H1 (cell line): ENCODE data around the gene EFR3B. TPM values are rescaled to one million over a fixed set of nuclear protein-coding genes. Genes with fewer than 3 reads are reported as not detected.

Experiments used
- CTCF ChIA-PET: fragments of 300-600 bp; sonication (Branson Sonifier 250); formaldehyde crosslinking; loops from one replicate; lab custom pipeline; 2021; ENCODE audit not compliant: partially characterized antibody; lab: Charles Lee
- POLR2A ChIA-PET: fragments of 300-600 bp; sonication (Branson Sonifier 250); formaldehyde crosslinking; loops from one replicate; lab custom pipeline; 2021; ENCODE audit warnings: inconsistent platforms; ENCODE audit not compliant: partially characterized antibody; lab: Charles Lee
- DNase-seq, 2 experiments: peaks; one replicate each; pipeline versions ENCODE4 v3.0.0 to v3.0.0-alpha.2; 2010 to 2022; ENCODE audit warnings: low spot score in 2 of 2, low read depth in 1 of 2, mixed read lengths in 1 of 2
- FAIRE-seq: peaks from 2 replicates; lab custom pipeline; 2011; peaks lifted over from hg19 to GRCh38; lab: Jason Lieb, UNC
- H2AFZ ChIP-seq: 2 replicates; pipeline ENCODE4 v1.8.1; 2012; ENCODE audit warnings: low read length, inconsistent platforms
- H2AK5ac ChIP-seq: 2 replicates; pipeline ENCODE4 v1.6.1; 2013; ENCODE audit warnings: low read depth, low read length
- H2BK120ac ChIP-seq: replicated peaks from 2 replicates; pipeline ENCODE3; 2013; ENCODE audit warnings: low read depth, low read length, inconsistent platforms
- H2BK12ac ChIP-seq: 2 replicates; pipeline ENCODE4 v1.6.1; 2013; ENCODE audit warnings: low read depth, low read length
- H2BK15ac ChIP-seq: 2 replicates; pipeline ENCODE4 v1.6.1; 2013; ENCODE audit warnings: low read length
- H2BK20ac ChIP-seq: 2 replicates; pipeline ENCODE4 v1.6.1; 2013; ENCODE audit warnings: low read length
- H2BK5ac ChIP-seq: 2 replicates; pipeline ENCODE4 v1.6.1; 2013; ENCODE audit warnings: low read depth, low read length
- H3K14ac ChIP-seq: 2 replicates; pipeline ENCODE4 v1.6.1; 2013; ENCODE audit warnings: inconsistent platforms; ENCODE audit not compliant: insufficient read length
- H3K18ac ChIP-seq: 2 replicates; pipeline ENCODE4 v1.6.1; 2013; ENCODE audit warnings: low read length; ENCODE audit errors: extremely low read depth
- H3K23ac ChIP-seq: 2 replicates; pipeline ENCODE4 v1.6.1; 2013; ENCODE audit warnings: inconsistent platforms; ENCODE audit not compliant: insufficient read length
- H3K23me2 ChIP-seq: 2 replicates; pipeline ENCODE4 v1.6.1; 2013; ENCODE audit warnings: low read depth, low read length
- H3K27ac ChIP-seq: 2 replicates; pipeline ENCODE4 v1.6.1; 2011; ENCODE audit warnings: low read depth, low read length, inconsistent platforms
- H3K27me3 ChIP-seq, 4 experiments: replicated peaks in 1 of 4; 1 replicate in 1 of 4; 2 replicates in 3 of 4; pipeline versions ENCODE4 v1.6.1 to v1.8.1; 2011 to 2013; ENCODE audit warnings: low read length in 3 of 4, mild to moderate bottlenecking in 3 of 4, inconsistent platforms in 2 of 4, mixed read lengths in 2 of 4, moderate library complexity in 1 of 4; ENCODE audit not compliant: control insufficient read depth in 3 of 4, insufficient read depth in 3 of 4; ENCODE audit errors: extremely low read depth in 1 of 4
- H3K36me3 ChIP-seq, 4 experiments: 2 replicates each; pipeline versions ENCODE4 v1.6.1 to v1.8.1; 2011 to 2013; ENCODE audit warnings: mild to moderate bottlenecking in 4 of 4, low read length in 3 of 4, moderate library complexity in 2 of 4, control low read depth in 1 of 4, inconsistent platforms in 1 of 4; ENCODE audit not compliant: insufficient read depth in 4 of 4, control insufficient read depth in 2 of 4
- H3K4ac ChIP-seq: replicated peaks from 2 replicates; pipeline ENCODE3; 2013; ENCODE audit warnings: low read length, low read depth, mixed read lengths, inconsistent platforms; ENCODE audit not compliant: insufficient read length
- H3K4me1 ChIP-seq, 4 experiments: replicated peaks in 1 of 4; 1 replicate in 1 of 4; 2 replicates in 3 of 4; pipeline versions ENCODE4 v1.6.1 to v1.8.1; 2011 to 2013; ENCODE audit warnings: low read length in 3 of 4, inconsistent platforms in 2 of 4, mixed read lengths in 1 of 4; ENCODE audit not compliant: insufficient read depth in 4 of 4, control insufficient read depth in 3 of 4
- H3K4me2 ChIP-seq, 2 experiments: 2 replicates each; pipeline versions ENCODE4 v1.6.1 to v1.8.1; 2011 to 2013; ENCODE audit warnings: low read depth in 2 of 2, low read length in 2 of 2, control low read depth in 1 of 2, inconsistent platforms in 1 of 2, mild to moderate bottlenecking in 1 of 2; ENCODE audit not compliant: insufficient read depth in 1 of 2
- H3K4me3 ChIP-seq, 4 experiments: fragments of 200-600, 300-600 bp in 1 of 4; sonication (generic), shearing (Covaris generic), sonication (Bioruptor Twin) in 1 of 4; 2 replicates each; pipeline versions ENCODE4 v1.5.1 to v1.8.1; 2011 to 2016; ENCODE audit warnings: low read length in 4 of 4, low read depth in 3 of 4, control low read depth in 2 of 4, inconsistent platforms in 2 of 4, mild to moderate bottlenecking in 2 of 4, mixed read lengths in 1 of 4, moderate library complexity in 1 of 4; ENCODE audit not compliant: insufficient read depth in 2 of 4; ENCODE audit errors: extremely low read depth in 1 of 4
- H3K56ac ChIP-seq: replicated peaks from 2 replicates; pipeline ENCODE3; 2013; ENCODE audit warnings: low read depth, mild to moderate bottlenecking, mixed read lengths, low read length, inconsistent platforms; ENCODE audit not compliant: insufficient read length
- H3K79me1 ChIP-seq: 2 replicates; pipeline ENCODE4 v1.6.1; 2013; ENCODE audit warnings: low read depth, low read length, control low read depth
- H3K79me2 ChIP-seq, 2 experiments: 2 replicates each; pipeline versions ENCODE4 v1.6.1 to v1.8.1; 2012 to 2013; ENCODE audit warnings: low read length in 2 of 2, mild to moderate bottlenecking in 2 of 2, inconsistent platforms in 1 of 2; ENCODE audit not compliant: insufficient read depth in 2 of 2, control insufficient read depth in 1 of 2
- H3K9ac ChIP-seq, 4 experiments: replicated peaks in 1 of 4; 1 replicate in 1 of 4; 2 replicates in 3 of 4; pipeline versions ENCODE4 v1.6.1 to v1.8.1; 2011 to 2013; ENCODE audit warnings: low read depth in 3 of 4, low read length in 3 of 4, control low read depth in 2 of 4, mild to moderate bottlenecking in 2 of 4, moderate library complexity in 2 of 4, inconsistent platforms in 1 of 4; ENCODE audit errors: extremely low read depth in 1 of 4
- H3K9me3 ChIP-seq, 2 experiments: 2 replicates each; pipeline versions ENCODE4 v1.6.1 to v1.8.1; 2012 to 2013; ENCODE audit warnings: mild to moderate bottlenecking in 2 of 2, moderate library complexity in 2 of 2, control low read depth in 1 of 2, inconsistent platforms in 1 of 2, low read depth in 1 of 2, low read length in 1 of 2, mixed read lengths in 1 of 2; ENCODE audit not compliant: insufficient read depth in 2 of 2
- H4K20me1 ChIP-seq, 2 experiments: replicated peaks in 1 of 2; 2 replicates each; pipeline versions ENCODE3 to v1.8.1; 2011 to 2013; ENCODE audit warnings: inconsistent platforms in 2 of 2, low read length in 2 of 2, mild to moderate bottlenecking in 1 of 2; ENCODE audit not compliant: insufficient read depth in 2 of 2, control insufficient read depth in 1 of 2
- H4K5ac ChIP-seq: 2 replicates; pipeline ENCODE4 v1.6.1; 2013; ENCODE audit warnings: low read length, low read depth, mixed read lengths, inconsistent platforms; ENCODE audit not compliant: insufficient read length
- H4K8ac ChIP-seq: 2 replicates; pipeline ENCODE4 v1.8.0; 2013; ENCODE audit warnings: mild to moderate bottlenecking, moderate library complexity, low read length, inconsistent platforms; ENCODE audit not compliant: insufficient read depth; ENCODE audit errors: extremely low read depth
- H4K91ac ChIP-seq: replicated peaks from 2 replicates; pipeline ENCODE3; 2013; ENCODE audit warnings: low read length, mixed read lengths, inconsistent platforms; ENCODE audit not compliant: insufficient read length
- CTCF ChIP-seq, 3 experiments: IDR thresholded peaks; 1 replicate in 2 of 3; 2 replicates in 1 of 3; pipeline versions ENCODE4 v1.5.1 to v1.6.1; 2011; ENCODE audit warnings: low read length in 3 of 3, mild to moderate bottlenecking in 3 of 3, inconsistent platforms in 2 of 3, low read depth in 1 of 3, moderate library complexity in 1 of 3; ENCODE audit not compliant: insufficient read depth in 1 of 3; ENCODE audit errors: control extremely low read depth in 1 of 3
- EGR1 ChIP-seq: IDR thresholded peaks from 2 replicates; pipeline ENCODE4 v1.6.1; 2011; ENCODE audit warnings: low read depth, low read length, borderline replicate concordance
- KDM1A ChIP-seq: fragments of 200-600, 300-600 bp; sonication (generic); IDR thresholded peaks from 2 replicates; pipeline ENCODE4 v1.7.1; 2016; ENCODE audit warnings: mild to moderate bottlenecking, low read length, borderline replicate concordance
- RAD21 ChIP-seq, 2 experiments: IDR thresholded peaks in 1 of 2; conservative IDR thresholded peaks in 1 of 2; 2 replicates each; pipeline ENCODE4 v1.6.1; 2011; ENCODE audit warnings: low read depth in 2 of 2, low read length in 2 of 2, improper control_type of control experiment in 1 of 2, inconsistent platforms in 1 of 2, mild to moderate bottlenecking in 1 of 2, moderate library complexity in 1 of 2
- SIX5 ChIP-seq: IDR thresholded peaks from 2 replicates; pipeline ENCODE4 v1.6.1; 2011; ENCODE audit warnings: mild to moderate bottlenecking, low read depth, low read length
- TAF7 ChIP-seq: optimal IDR thresholded peaks from 2 replicates; pipeline ENCODE3; 2011; ENCODE audit warnings: low read depth, mild to moderate bottlenecking, inconsistent platforms, low read length, moderate library complexity, borderline replicate concordance
- YY1 ChIP-seq: IDR thresholded peaks from 2 replicates; pipeline ENCODE4 v1.6.1; 2011; ENCODE audit warnings: low read depth, mild to moderate bottlenecking, low read length
- WGBS, 2 experiments: shearing (Covaris generic) in 1 of 2; methylation state at CpG; one replicate each; pipeline versions ENCODE4 v1.1.6 to v1.1.7; 2013 to 2015; ENCODE audit warnings: low lambda C conversion rate in 2 of 2, mixed read lengths in 2 of 2, inconsistent platforms in 1 of 2, low coverage in 1 of 2, missing lambda C conversion rate in 1 of 2; ENCODE audit not compliant: insufficient replicate concordance in 2 of 2, insufficient coverage in 1 of 2, insufficient read length in 1 of 2; ENCODE audit errors: extremely low coverage in 1 of 2, missing lambda C conversion rate in 1 of 2; 5-methylcytosine and 5-hydroxymethylcytosine counted together
- polyA plus RNA-seq, 7 experiments: library from polyadenylated mRNA; depleted of rRNA in 3 of 7; stranded (reverse) in 5 of 7; unstranded in 2 of 7; fragments of >200 nt in 5 of 7; fragments of 200-250 nt in 2 of 7; gene quantifications; 1 replicate in 5 of 7; 2 replicates in 1 of 7; 4 replicates in 1 of 7; pipeline versions ENCODE4 v1.2.1 to v1.2.3, GENCODE V29; 2011 to 2013; ENCODE audit warnings: missing spikeins in 2 of 7, mixed read lengths in 2 of 7
- total RNA-seq: library from RNA; stranded (reverse); fragmentation: NEBNext Ultra II Directional; extraction: Animal tissue kit (Norgen Biotek cat#: 25700); gene quantifications from 2 replicates; pipeline ENCODE4 v1.2.1, GENCODE V29; 2021

EFR3B gene
- total and polyA plus RNA-seq, 2 of the 8 experiments (the other 6 are each of a cell fraction or from before 2014, with no cell fraction given) = 3.4 to 9.6 TPM

GRCh38 chr2:25201265-25201664 is 159.4 kb downstream of the EFR3B start:
- H2BK20ac ChIP-seq = no peak overlapping the region
- TF ChIP-seq YY1 (no peak), RAD21 (IDR thresholded peaks at IDR 0.05 in 1 of 2, conservative IDR thresholded peaks at IDR 0.05 in 1 of 2; ENCODE audit: low read depth in 2 of 2, low read length in 2 of 2) (peak; percentile 18 to 24; a peak in 1 of 4 replicates), CTCF (IDR thresholded peaks at IDR 0.05; ENCODE audit: control extremely low read depth in 1 of 3, insufficient read depth in 1 of 3, low read depth in 1 of 3, low read length in 3 of 3) (peak in 2 of 3 experiments; percentile 35 to 49; a peak in 2 of 4 replicates), TAF7 (no peak), EGR1 (peak; percentile 80), KDM1A (no peak), SIX5 (no peak)
- TF ChIP-seq, all 59 proteins: peak for 3

More at GRCh38 chr2:25201265-25201664, 159.4 kb downstream of the EFR3B start:
- Histone ChIP-seq H3K56ac (no peak overlapping the region), H2BK12ac (no peak overlapping the region), H3K27ac (no peak overlapping the region), H2BK5ac (no peak overlapping the region), H3K23ac (no peak overlapping the region), H3K79me1 (no peaks in the 10 kb centered on the region), H4K91ac (no peak overlapping the region), H3K4me1 (no peaks in the 10 kb centered on the region; a peak in 2 of 7 replicates), H4K20me1 (no peaks in the 10 kb centered on the region), H3K9me3 (no peaks in the 10 kb centered on the region), H4K5ac (no peak overlapping the region), H2AFZ (no peak overlapping the region), H3K4me2 (no peak overlapping the region), H3K23me2 (no peaks in the 10 kb centered on the region), H2BK120ac (no peak overlapping the region), H3K9ac (no peak overlapping the region), H3K27me3 (no peaks in the 10 kb centered on the region), H3K4ac (no peak overlapping the region), H3K79me2 (no peaks in the 10 kb centered on the region), H3K36me3 (no peaks in the 10 kb centered on the region), H2BK15ac (no peak overlapping the region), H4K8ac (no peak overlapping the region), H3K4me3 (no peak overlapping the region), H3K14ac (no peak overlapping the region), H3K18ac (no peak overlapping the region), H2AK5ac (no peak overlapping the region)
- ChIA-PET CTCF (interaction anchor here (0.9 to 1.1 kb wide), 3 partner anchors 20 to 132 kb away, joined by 3 to 6 read pairs (median 4); no protein-coding TSS in a partner anchor), POLR2A (interaction anchor here (1.2 kb wide), 1 partner anchor 28 kb away, joined by 4 read pairs; no protein-coding TSS in a partner anchor)
- DNase-seq = no peak
- no peak for FAIRE-seq
- 93% methylated on average over 6 of the region's 6 CpGs; no CpG with 5 or more reads in 1 of the 2 experiments for WGBS, 2 experiments
